Midbrain (tissue), 1 donor: ENCODE results near the gene PCDHA4.

Source experiments
- DNase-seq: peaks from one replicate; lab custom pipeline; 2025; lab: John Stamatoyannopoulos, UW

The PCDHA4 gene

DNA sequence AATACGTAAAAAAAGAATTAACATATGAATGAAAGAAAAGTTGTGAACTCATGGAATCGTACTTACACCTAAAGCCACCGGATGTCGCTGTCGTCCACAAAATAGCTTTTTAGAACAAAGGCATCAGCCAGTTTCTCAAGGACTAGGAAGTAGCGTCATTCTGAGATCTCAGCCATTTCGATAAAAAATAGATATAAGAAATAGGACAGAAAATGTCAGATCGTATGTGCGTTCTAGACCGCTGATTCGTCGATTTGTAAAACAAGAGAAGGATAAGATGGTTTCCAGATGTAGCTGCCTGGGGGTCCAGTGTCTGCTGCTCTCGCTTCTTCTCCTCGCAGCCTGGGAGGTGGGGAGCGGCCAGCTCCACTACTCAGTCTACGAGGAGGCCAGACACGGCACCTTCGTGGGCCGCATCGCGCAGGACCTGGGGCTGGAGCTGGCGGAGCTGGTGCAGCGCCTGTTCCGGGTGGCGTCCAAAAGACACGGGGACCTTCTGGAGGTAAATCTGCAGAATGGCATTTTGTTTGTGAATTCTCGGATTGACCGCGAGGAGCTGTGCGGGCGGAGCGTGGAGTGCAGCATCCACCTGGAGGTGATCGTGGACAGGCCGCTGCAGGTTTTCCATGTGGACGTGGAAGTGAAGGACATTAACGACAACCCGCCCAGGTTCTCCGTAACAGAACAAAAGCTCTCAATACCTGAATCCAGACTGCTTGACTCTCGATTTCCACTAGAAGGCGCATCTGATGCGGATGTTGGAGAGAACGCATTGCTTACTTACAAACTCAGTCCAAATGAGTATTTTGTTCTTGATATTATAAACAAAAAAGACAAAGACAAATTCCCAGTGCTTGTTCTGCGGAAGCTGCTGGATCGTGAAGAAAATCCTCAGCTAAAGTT lies 49.2 kb downstream of the PCDHA4 start, which contains the start of gene PCDHA10:
TSS of gene PCDHA10 (plus strand) at position 126 of the 903 bp plus-strand sequence. CDS start at position 278, 152 bp downstream.
- peak; percentile 63 for DNase-seq

DNA sequence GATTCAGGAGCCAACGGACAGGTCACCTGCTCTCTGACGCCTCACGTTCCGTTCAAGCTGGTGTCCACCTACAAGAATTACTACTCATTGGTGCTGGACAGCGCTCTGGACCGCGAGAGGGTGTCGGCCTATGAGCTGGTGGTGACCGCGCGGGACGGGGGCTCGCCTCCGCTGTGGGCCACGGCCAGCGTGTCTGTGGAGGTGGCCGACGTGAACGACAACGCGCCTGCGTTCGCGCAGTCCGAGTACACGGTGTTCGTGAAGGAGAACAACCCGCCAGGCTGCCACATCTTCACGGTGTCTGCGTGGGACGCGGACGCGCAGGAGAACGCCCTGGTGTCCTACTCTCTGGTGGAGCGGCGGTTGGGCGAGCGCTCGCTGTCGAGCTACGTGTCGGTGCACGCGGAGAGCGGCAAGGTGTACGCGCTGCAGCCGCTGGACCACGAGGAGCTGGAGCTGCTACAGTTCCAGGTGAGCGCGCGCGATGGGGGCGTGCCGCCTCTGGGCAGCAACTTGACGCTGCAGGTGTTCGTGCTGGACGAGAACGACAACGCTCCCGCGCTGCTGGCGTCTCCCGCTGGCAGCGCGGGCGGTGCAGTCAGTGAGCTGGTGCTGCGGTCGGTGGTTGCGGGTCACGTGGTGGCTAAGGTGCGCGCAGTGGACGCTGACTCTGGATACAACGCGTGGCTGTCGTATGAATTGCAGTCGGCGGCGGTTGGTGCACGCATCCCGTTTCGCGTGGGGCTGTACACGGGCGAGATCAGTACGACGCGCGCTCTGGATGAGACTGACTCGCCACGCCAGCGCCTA lies 50.5 kb downstream of the PCDHA4 start:
- no peak for DNase-seq

DNA sequence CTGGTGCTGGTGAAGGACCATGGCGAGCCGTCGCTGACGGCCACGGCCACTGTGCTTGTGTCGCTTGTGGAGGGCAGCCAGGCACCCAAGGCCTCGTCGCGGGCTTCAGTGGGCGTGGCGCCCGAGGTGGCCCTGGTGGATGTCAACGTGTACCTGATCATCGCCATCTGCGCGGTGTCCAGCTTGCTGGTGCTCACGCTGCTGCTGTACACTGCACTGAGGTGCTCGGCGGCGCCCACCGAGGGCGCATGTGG lies 51.0 kb downstream of the PCDHA4 start:
- DNase-seq: no peak

DNA sequence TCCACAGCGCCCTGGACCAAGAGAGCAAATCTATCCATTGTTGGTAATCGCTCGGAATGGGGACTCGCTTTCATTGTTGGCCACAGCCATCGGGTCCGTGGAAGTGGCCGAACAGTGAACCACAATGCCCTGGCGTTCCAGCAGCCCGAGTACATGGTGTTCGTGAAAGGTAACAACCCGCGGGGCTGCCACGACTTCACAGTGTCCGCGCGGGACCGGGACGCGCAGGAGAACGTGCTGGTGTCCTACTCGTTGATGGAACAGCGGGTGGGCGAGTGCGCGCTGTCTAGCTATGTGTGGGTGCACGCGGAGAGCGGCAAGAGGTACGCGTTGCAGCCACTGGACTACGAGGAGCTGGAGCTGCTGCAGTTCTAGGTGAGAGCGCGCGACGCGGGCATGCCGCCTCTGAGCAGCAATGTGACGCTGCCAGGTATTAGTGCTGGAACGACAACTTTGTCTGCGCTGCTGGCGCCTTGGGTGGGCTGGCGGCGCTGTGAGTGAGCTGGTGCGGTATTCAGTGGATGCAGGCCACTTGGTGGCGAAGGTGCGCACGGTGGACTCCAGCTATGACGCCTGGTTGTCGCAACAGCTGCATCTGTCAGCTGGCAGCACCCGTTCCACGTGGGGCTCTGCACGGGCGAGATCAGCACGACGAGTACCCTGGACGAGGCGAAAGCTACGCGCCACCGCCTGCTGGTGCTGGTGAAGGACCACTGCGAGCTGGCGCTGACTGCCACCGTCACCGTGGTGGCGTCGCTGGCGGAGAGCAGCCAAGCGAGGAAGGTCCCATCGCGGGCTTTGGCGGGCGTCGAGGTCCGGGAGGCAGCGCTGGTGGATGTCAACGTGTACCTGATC lies 55.8 kb downstream of the PCDHA4 start:
- no peak for DNase-seq
